Mesothelial cell of epicardium (in vitro differentiated cells): ENCODE data around the gene YIPF3. TPM values are rescaled to one million over a fixed set of nuclear protein-coding genes. Genes with fewer than 3 reads are reported as not detected.

Experiments used
- DNase-seq, 2 experiments: peaks; one replicate each; pipeline ENCODE4 v3.0.0; 2021; ENCODE audit warnings: low spot score in 2 of 2; ENCODE audit not compliant: unreplicated experiment in 2 of 2
- H3K27ac Mint-ChIP-seq: 2 replicates; pipeline ENCODE4 v1.8.0; 2021; ENCODE audit warnings: mixed read lengths
- H3K27me3 Mint-ChIP-seq: 2 replicates; pipeline ENCODE4 v1.8.0; 2021; ENCODE audit warnings: low read depth, mixed read lengths
- H3K36me3 Mint-ChIP-seq: 2 replicates; pipeline ENCODE4 v1.8.0; 2021; ENCODE audit warnings: mixed read lengths
- H3K4me1 Mint-ChIP-seq: 2 replicates; pipeline ENCODE4 v1.8.0; 2021; ENCODE audit warnings: mixed read lengths
- H3K4me3 Mint-ChIP-seq: 2 replicates; pipeline ENCODE4 v1.8.0; 2021; ENCODE audit warnings: mild to moderate bottlenecking, moderate library complexity, mixed read lengths
- H3K9me3 Mint-ChIP-seq: 2 replicates; pipeline ENCODE4 v1.8.0; 2021; ENCODE audit warnings: mixed read lengths
- CTCF ChIP-seq: fragments of 200-600 bp; sonication (generic); IDR thresholded peaks from one replicate; pipeline ENCODE4 v1.5.0; 2021; ENCODE audit warnings: antibody characterized with exemption; ENCODE audit not compliant: unreplicated experiment
- total RNA-seq: library from RNA; stranded (reverse); gene quantifications from 3 replicates; pipeline ENCODE4 v1.2.1, GENCODE V29; 2021

YIPF3 gene
- total RNA-seq, 1 donor from 2014 or later = 107 TPM

GRCh38 chr6:43508481-43509141 lies 8.1 kb downstream of the YIPF3 start:
- H3K27ac Mint-ChIP-seq = no peak overlapping the region
- H3K4me1 Mint-ChIP-seq = peaks cover 7% of the 10 kb centered on the region
- peak overlapping the region; percentile 78 for H3K4me3 Mint-ChIP-seq
- peaks cover 17% of the 10 kb centered on the region for H3K36me3 Mint-ChIP-seq
- H3K9me3 Mint-ChIP-seq = no peaks in the 10 kb centered on the region
- peaks cover 24% of the 10 kb centered on the region for H3K27me3 Mint-ChIP-seq
- DNase-seq = no peak
- no peak for TF ChIP-seq CTCF

- H3K4me1 Mint-ChIP-seq = peaks cover 7% of the 10 kb centered on the region
These were observed 9.9 kb downstream of the YIPF3 start for GRCh38 chr6:43506667-43507471.

GRCh38 chr6:43506171-43506570 lies 10.6 kb downstream of the YIPF3 start:
- H3K36me3 Mint-ChIP-seq = peaks cover 15% of the 10 kb centered on the region
- H3K9me3 Mint-ChIP-seq = no peaks in the 10 kb centered on the region
- DNase-seq = no peak
- no peak overlapping the region for H3K4me3 Mint-ChIP-seq
- H3K27ac Mint-ChIP-seq = no peak overlapping the region
- no peak for TF ChIP-seq CTCF
- H3K4me1 Mint-ChIP-seq = peaks cover 7% of the 10 kb centered on the region
- peaks cover 24% of the 10 kb centered on the region for H3K27me3 Mint-ChIP-seq

More at GRCh38 chr6:43506667-43507471, 9.9 kb downstream of the YIPF3 start:
- DNase-seq = peak; percentile 62 to 86
- peaks cover 15% of the 10 kb centered on the region for H3K36me3 Mint-ChIP-seq
- no peak overlapping the region for H3K27ac Mint-ChIP-seq
- TF ChIP-seq CTCF = peak; percentile 98
- H3K27me3 Mint-ChIP-seq = peaks cover 24% of the 10 kb centered on the region
- no peak overlapping the region for H3K4me3 Mint-ChIP-seq
- no peaks in the 10 kb centered on the region for H3K9me3 Mint-ChIP-seq

DNA sequence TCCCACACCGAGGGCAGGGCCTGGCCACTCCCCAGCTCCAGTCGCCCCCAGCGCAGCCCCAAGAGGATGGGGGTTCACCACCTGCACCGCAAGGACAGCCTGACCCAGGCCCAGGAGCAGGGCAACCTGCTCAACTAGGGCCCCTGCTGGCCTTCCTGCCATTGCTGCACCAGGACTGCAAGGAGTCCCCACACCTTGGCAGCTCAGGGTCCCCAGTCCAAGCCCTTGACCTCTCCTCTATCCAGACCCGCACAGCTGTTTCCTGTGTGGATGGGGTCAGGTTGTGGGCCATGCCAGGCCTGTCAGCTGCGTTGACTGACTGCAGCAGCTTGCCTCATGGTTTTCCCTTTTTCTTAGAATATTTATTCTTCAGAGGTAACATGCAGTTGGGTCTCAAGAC lies 11.0 kb downstream of the YIPF3 start:
- TF ChIP-seq CTCF = no peak
- Mint-ChIP-seq H3K4me3 (no peak overlapping the region), H3K27me3 (peaks cover 24% of the 10 kb centered on the region), H3K36me3 (peaks cover 15% of the 10 kb centered on the region), H3K9me3 (no peaks in the 10 kb centered on the region), H3K27ac (no peak overlapping the region), H3K4me1 (peaks cover 7% of the 10 kb centered on the region)
- no peak for DNase-seq

GRCh38 chr6:43504756-43505593 lies 11.8 kb downstream of the YIPF3 start:
- H3K9me3 Mint-ChIP-seq = no peaks in the 10 kb centered on the region
- peaks cover 7% of the 10 kb centered on the region for H3K4me1 Mint-ChIP-seq
- no peak for TF ChIP-seq CTCF
- no peak overlapping the region for H3K27ac Mint-ChIP-seq
- peaks cover 16% of the 10 kb centered on the region for H3K36me3 Mint-ChIP-seq
- peaks cover 24% of the 10 kb centered on the region for H3K27me3 Mint-ChIP-seq
- no peak for DNase-seq
- no peak overlapping the region for H3K4me3 Mint-ChIP-seq
